Cardiac ventricle fibroblast (primary cell): ENCODE results near the gene PPP1R12C. TPM values are rescaled to one million over a fixed set of nuclear protein-coding genes. Genes with fewer than 3 reads are reported as not detected.

Source experiments
- total RNA-seq: library from RNA; depleted of rRNA; stranded (reverse); fragments of >200 nt; gene quantifications from 2 replicates; pipeline ENCODE4 v1.2.3, GENCODE V29; 2015

The PPP1R12C gene
- 52.8 and 53.7 TPM in 2 replicates for total RNA-seq

DNA sequence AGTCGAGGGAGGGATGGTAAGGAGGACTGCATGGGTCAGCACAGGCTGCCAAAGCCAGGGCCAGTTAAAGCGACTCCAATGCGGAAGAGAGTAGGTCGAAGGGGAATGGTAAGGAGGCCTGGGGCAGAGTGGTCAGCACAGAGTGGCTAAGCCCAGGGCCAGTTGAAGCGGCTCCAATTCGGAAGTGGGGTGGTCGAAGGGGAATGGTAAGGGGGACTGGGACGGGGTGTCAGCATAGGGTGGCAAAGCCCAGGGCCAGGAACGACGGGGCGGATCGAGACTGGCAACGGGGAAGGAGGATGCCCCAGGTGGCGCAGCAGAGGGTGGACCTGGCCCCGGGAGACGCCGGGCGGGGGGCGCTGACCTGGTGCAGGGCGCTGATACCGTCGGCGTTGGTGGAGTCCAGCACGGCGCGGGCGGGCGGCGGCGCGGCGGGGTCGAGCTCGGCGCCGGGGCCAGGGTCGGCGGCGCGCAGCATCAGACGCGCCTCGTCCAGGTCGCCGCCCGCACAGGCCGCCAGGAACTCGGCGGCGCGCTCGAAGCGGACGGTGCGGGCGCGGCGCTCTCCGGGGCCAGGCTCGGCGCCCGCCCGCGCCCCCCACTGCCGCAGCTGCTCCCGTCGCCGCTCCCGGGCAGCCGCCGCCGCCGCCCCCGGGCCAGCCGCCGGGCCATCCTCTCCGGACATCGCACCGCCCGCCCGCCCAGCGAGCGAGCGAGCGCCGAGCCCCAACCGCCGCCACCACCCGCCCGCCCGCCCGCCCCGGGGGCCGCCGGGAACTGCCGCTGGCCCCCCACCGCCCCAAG is at the start of gene PPP1R12C:
Gene PPP1R12C, minus strand, starts transcription at position 779 of the 804 bp plus-strand sequence. Its CDS starts 94 bp downstream, at position 685.

DNA sequence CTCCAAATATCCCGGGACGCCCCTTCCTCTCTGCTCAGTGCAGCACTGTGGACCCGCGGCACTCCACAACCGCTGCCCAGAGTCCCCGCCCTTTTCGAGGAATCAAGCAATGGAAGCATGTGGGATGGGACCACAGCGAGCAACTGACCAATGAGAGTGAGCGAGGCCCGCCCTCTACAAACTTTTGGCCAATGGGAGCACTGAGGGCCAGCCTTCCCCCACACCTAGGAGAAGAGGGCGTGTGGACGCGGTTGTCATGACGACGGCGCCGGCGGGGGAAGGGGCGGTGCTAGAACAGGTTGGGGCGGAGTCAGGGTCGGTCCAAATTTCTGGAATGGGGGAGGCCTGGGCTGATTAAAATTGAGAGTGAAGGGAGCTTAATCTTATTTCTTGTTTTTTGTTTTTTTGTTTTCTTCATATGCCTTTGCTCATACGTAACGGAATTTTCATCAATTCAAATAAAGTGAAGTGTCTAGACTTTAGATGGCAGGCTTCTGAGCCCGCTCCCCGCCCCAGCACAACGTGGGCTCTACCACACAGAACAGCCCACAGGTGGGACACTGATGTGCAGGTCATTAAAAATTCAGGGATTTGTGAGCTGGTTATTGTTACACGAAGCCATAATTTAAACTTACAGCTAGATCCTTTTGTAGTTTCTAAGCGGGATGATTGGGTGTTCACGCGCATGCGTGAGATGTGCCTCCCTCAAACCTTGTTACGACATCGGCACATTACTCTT is 49.3 kb upstream of the PPP1R12C start, which contains the start of gene DNAAF3:
Gene DNAAF3, minus strand, starts transcription at position 84 of the 739 bp plus-strand sequence. CDS start 200 bp downstream, outside the sequence.

DNA sequence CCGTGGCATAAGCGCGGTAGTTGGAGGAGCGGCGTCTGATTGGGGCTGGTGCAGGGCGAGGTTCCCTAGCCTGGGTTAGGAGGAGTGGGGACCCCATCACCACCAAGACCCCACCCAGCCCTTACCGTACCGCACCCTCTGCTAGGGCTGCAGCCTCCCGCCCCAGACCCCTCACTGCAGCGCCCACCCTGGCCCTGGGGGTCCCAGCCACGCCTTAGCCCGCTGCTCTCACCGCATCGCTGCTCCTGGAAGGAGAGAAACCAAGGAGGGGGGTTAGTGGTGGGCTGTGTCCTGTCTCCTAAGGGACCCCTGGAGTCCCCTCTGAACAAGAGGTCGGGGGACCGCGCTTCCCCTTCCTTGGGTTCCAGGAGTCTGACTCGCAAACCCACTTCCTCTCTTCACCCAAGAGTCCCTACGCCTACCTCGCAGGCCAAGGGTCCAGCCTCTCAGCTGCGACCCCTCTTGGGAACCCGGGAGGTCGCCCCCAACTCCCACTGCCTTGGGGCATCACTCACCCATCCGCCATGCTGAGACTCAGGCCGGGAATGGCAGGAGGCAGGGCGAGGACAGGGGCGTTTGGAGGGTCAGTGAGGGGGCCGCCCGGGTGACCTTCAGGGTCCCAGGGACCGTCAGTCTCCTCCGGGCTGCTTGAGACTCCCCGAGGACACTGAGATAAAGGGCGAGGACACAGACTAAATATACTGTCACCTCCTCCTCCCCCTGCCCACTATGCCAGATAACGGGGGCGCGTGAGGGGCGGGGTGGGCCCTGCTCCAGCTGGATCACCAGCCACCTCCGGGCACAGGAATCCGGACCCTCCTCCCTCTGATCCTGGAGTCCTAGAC is 39.8 kb upstream of the PPP1R12C start, which contains the start of gene TNNI3:
Gene TNNI3, minus strand, starts transcription at position 669 of the 845 bp plus-strand sequence. Its CDS starts 143 bp downstream, at position 526.

DNA sequence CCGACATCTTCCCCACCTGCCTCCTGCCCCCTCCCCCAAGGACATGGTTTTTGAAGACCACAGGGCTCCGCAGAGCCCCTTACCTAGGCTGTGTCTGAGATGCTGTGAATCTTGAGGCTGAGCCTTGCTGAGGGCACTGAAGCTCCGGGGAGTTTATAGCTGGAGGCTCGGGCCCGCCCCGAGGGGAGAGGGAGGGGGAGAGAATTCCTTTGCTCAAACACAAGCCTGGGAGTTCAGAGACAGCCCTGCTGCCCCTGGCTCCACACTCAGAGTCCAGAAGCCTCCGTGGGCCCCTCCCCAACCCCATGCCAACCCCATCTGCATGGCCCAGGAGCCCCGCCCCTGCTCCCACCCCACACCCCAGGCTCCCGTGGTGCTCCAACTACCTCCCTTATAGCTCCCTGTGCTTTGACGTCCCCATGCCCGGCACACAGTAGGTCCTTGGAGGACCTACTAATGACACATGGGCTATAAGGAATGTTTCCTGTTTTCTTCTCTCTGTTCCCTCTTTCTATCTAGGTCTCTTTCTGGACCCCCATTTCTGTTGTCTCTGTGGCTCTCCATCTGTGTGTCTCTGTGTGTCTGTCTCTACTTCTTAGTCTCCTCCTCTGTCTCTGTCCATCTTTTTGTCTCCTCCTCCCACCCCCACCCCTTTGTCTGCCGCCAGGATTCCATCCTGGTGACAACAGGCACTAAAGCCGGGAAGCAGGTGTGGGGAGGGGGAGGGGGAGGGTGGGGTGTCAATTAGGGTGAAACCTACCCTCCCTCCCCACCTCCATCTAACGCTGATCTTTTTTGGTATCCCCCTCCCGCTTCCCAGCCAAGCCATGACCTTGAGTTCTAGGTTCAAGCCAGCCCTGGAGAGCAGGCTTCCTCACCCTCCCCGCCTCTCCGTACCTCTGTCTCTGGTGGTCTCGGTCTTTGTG is 31.9 kb upstream of the PPP1R12C start, which contains the start of gene TNNT1:
Gene TNNT1, minus strand, starts transcription at position 129 of the 926 bp plus-strand sequence. CDS start 2,049 bp downstream, outside the sequence.

DNA sequence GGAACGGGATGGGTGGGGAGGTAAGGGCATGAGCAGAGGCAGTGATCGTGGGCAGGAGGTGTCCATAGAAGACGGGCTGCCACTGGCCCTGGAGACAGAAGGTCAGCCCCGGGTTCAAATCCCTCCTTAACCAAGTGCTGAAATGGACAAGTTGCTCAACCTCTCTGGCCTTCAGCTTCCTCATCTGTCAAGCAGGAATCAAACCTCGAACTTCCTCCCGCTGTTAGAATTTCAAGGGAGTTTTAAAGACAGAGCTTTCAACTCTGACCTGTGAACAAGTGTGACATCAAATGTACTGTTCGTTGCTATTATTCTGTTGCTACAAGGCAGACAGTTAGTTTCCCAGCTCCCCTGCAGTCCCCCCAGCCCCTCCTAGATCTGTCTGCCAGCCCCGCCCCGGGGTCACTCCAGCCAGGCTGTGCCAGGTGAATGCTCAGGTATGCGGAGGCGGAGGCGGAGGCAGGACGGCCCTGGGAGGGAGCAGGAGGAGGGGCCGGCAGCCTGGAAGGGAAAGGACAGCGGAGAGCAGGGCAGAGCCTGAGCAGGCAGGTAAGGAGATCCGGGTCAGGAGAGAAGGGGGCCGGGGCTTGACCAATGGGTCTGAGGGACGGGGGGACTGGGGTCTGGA is 42.0 kb downstream of the PPP1R12C start, which contains the start of gene EPS8L1:
Gene EPS8L1, plus strand, starts transcription at position 499 of the 628 bp plus-strand sequence. CDS start 576 bp downstream, outside the sequence.

DNA sequence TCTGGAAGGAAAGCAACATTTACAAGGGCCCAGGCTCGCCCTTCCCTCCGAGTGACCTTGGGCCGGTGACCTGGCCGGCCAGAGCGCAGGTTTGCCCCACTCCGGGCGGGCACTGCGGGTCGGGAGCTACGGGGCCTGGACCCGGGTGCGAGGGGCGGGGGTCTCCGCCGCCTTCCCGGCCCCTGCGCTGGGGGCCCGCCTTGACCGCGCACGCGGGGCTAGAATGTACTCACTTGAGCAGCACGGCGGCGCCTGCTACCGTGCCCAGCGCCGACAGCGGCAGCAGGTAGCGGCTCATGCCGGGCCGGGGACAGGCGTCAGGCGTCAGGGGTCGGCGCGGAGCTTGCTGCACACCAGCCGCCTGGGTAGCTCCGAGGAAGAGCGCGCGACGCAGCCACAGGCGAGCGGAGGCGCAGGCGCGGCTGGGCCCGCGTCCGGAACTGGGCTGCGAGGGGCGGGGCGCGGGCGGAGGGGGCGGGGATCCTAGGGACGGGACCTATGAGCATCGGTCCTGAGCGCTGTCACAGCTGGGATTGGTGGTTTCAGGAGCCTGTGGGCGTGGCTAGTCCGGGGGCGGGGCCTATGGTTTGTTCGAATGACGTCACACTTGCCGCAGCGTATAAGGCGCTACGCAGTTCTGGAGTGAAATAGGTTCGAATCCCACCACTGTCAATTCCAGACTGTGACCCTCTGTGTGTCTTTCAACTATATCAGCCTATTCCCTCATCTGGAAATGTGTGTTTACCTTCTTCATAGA is 54.5 kb downstream of the PPP1R12C start, which contains the start of gene RDH13:
Gene RDH13, minus strand, starts transcription at position 414 of the 757 bp plus-strand sequence. Its CDS starts 116 bp downstream, at position 298.

Other genes starting within 250 kb of the PPP1R12C start
- not detected in 2 replicates for gene FCAR, start 243.4 kb downstream of the PPP1R12C start, total RNA-seq
- not detected in 2 replicates for gene NCR1, start 211.5 kb downstream of the PPP1R12C start, total RNA-seq
- not detected in 2 replicates for gene NLRP7, start 170.1 kb downstream of the PPP1R12C start, total RNA-seq
- not detected in 2 replicates for gene NLRP2, start 151.3 kb downstream of the PPP1R12C start, total RNA-seq
- not detected in 2 replicates for gene GP6, start 79.4 kb downstream of the PPP1R12C start, total RNA-seq
- gene RDH13, start 54.5 kb downstream of the PPP1R12C start, total RNA-seq: 6.9 and 8.1 TPM in 2 replicates
- gene EPS8L1, start 41.8 kb downstream of the PPP1R12C start, total RNA-seq: 0.34 and 1.2 TPM in 2 replicates
- not detected in 2 replicates for gene TNNT1, start 31.6 kb upstream of the PPP1R12C start, total RNA-seq
- gene TNNI3, start 40.1 kb upstream of the PPP1R12C start, total RNA-seq: not detected in 2 replicates
- gene DNAAF3, start 49.0 kb upstream of the PPP1R12C start, total RNA-seq: 0.34 TPM in 1 of 2 replicates, not detected in the other
- gene SYT5, start 62.7 kb upstream of the PPP1R12C start, total RNA-seq: 0.25 TPM in 1 of 2 replicates, not detected in the other
- 1.8 and 5.5 TPM in 2 replicates for gene PTPRH, start 91.9 kb upstream of the PPP1R12C start, total RNA-seq
- 0.44 and 0.73 TPM in 2 replicates for gene TMEM86B, start 111.1 kb upstream of the PPP1R12C start, total RNA-seq
- 36.8 and 38.3 TPM in 2 replicates for gene PPP6R1, start 141.4 kb upstream of the PPP1R12C start, total RNA-seq
- gene HSPBP1, start 162.5 kb upstream of the PPP1R12C start, total RNA-seq: 23.6 and 31.0 TPM in 2 replicates
- gene BRSK1, start 166.4 kb upstream of the PPP1R12C start, total RNA-seq: 0.94 and 4.6 TPM in 2 replicates
- gene TMEM150B, start 207.7 kb upstream of the PPP1R12C start, total RNA-seq: not detected in 2 replicates
- gene KMT5C, start 222.2 kb upstream of the PPP1R12C start, total RNA-seq: 4.2 and 8.7 TPM in 2 replicates
- gene COX6B2, start 237.1 kb upstream of the PPP1R12C start, total RNA-seq: not detected in 2 replicates
- not detected in 2 replicates for gene GARIN5B, start 245.6 kb upstream of the PPP1R12C start, total RNA-seq